ENCODE data around the gene CHCHD5.
"Not testable (repeated sequence)": the region's sequence is repeated elsewhere in the genome, so short reads cannot be mapped to it uniquely, and the experiment has no call there.

CHCHD5 gene, protein sequence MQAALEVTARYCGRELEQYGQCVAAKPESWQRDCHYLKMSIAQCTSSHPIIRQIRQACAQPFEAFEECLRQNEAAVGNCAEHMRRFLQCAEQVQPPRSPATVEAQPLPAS
- 2.6 to 10.7 (median 5.0) reads per million in 17 experiments for total RNA-seq

DNA sequence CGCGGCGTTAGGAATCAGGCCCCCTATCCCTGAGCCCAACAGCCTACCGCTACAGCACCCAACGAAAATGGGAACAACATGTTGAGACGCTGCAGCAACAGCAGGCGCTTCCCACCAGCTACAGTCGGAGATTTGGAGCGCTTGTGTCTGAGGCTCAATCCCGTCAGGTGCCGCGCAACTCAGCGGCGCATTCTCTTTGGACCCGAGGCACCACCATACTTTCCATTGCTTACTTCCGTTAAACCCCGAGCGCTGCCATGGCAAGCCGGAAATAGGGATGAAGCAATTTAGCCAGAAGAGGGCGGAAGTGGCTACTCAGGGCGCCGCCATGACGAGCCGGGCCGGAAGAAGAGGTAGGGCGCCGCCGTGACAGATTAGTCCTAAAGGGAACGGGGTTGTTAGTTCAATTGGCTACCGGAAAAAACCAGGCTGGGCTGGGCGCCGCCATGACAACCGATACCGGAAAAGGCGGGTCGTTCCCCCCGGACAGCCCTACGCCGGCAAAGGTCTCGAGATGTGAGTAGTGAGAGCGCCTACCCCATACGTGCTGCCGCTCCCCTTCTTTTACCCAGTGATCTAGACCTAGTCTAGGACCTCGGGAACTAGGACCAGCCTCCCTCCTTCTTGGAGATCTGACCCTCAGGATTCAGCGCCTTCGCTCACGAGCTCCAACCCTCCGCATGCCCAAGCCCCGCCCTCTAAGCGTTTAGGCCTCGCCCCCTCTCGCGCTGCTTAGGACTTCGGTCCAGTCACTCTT is at the start of gene CHCHD5:
Gene CHCHD5, plus strand, starts transcription at position 476 of the 757 bp plus-strand sequence. Its CDS starts 39 bp downstream, at position 515.
- peak; percentile 96 to 99 (median 98) for DNase-seq

DNA sequence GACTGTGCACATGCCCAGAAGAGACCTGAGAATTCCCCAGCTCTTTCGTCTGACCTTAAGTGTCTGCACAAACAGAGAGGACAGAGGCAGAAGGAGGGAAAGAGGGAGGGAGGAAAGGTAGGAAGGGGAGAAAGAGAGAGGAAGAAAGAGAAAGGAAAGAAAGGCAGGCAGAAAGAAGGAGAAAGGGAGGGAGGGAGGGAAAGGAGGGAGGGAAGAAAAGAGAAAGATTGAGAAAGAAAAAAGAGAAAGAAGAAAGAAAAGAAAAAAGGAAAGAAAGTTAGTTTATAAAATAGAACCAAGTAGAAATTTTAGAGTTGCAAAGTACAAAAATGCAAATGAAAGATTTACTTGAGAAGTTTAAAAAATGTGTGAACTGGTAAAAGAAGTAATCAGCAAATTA is 49.6 kb upstream of the CHCHD5 start:
- DNase-seq: no peak

DNA sequence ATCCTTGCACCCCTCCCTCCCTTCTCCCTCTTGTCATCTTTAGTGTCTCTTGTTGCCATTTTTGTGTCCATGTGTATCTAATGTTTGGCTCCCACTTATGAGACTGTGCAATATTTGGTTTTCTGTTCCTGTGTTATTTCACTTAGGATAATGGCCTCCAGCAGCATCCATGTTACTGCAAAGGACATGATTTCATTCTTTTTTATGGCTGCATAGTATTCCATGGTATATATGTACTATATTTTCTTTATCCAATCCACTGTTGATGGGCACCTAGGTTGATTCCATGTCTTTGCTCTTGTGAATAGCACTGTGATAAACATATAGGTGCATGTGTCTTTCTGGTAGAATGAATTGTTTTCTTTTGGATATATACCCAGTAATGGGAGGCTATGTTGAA is 47.7 kb upstream of the CHCHD5 start:
- not testable (repeated sequence) for DNase-seq

DNA sequence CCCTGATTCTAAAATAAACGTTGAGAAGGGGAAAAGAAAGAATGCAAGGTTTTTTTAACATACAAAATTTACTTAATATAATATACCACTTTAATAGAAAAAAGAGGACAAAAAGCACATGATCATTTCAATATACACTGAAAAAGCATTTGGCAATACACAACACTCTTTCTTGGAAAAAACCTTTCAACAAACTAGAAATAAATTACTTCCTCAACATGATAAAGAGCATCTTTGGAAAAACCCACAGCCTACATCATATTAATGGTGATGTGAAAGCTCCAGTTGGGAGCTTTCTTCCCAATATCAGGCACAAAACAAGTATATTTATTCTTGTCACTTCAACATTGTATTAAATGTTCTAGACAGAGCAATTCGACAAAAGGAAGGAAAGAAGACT is 45.1 kb upstream of the CHCHD5 start:
- no peak for DNase-seq

DNA sequence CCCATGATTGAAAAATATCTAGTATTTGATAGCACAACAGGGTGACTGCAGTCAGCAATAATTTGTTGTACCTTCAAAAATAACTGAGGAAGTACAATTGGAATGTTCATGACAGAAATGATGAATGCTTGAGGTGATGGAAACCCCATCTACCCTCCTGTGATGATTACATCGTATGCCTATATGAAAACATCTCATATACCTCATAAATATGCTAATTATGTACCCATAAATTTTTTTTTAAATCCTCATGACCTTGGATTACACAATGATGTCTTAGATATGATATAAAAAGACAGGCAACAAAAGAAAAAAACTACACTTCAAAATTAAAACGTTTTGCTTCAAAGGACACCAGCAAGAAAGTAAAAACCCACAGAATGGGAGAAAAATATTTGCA is 43.5 kb upstream of the CHCHD5 start:
- no peak for DNase-seq

DNA sequence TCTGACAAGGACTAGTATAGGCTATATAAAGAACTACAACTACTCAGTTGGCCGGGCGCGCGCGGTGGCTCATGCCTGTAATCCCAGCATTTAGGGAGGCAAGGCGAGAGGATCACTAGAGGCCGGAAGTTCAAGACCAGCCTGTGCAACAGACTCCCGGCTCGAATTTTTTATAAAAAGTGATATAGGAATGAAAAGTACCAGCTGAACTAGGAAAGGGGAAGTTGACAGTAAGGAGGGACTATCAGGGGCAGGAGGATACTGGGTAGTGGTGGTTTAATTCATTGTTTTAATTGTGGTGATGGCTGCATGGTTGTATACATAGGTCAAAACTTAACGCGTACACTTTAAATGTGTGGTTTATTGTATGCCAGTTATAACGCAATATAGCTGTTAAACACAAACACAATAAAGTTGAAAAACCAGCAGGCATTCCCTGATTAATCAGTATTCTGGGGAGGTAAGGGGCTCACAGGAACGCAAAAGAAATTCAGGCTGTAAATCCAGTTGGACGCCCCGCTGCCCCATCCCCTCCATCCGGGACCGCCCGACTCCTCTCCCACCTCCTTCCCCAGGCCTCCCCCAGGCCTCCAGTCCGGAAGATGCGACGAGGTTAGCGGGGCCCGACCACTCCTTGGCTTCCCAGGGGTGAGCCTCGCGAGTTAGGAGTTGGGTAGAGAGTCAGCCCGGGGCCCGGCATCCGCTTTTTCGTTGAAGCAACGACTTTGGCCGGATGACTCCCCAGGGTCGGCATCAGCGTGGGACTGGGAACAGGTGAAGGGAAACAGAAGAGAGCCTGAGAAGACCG is 42.9 kb upstream of the CHCHD5 start:
- DNase-seq: peak; percentile 75 to 87 (median 84)

DNA sequence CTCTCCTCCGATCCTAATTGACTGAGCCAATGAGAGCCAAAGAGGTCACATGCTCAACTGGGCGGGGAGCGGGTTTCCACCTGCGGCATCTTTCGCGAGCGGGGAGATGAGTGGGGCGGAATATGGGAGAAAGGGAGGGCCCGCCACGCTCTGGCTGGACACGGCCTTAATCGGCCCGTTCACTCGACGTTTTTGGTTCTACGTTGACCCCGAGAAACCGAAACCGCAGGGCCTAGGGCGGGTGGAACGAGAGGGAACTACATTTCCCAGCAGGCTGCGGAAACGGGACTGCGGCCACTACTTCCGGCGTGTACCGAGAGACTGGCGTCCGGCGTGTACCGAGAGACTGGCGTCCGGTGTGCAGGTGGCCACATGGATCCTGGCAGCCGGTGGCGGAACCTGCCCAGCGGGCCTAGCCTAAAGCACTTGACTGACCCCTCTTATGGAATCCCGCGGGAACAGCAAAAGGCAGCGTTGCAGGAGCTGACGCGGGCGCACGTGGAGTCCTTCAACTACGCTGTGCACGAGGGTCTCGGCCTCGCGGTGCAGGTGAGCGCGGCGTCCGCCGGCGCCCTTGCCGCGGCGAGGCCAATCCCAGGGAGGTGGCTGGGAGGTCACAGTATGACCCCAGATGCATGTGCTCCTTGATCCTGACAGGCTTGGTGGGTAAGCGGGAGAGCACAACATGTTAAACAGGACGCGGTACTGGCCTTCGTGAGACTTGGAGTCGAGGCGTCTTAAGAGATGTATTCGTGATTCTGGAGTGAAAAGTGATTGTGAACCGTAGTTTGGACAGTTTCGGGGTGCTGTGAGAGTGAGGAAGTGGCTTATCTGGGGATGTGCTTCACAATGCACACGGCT is 42.1 kb upstream of the CHCHD5 start, which contains the start of gene POLR1B:
Gene POLR1B, plus strand, starts transcription at position 343 of the 861 bp plus-strand sequence. Its CDS starts 30 bp downstream, at position 373.
- DNase-seq: peak; percentile 85 to 91 (median 88)

DNA sequence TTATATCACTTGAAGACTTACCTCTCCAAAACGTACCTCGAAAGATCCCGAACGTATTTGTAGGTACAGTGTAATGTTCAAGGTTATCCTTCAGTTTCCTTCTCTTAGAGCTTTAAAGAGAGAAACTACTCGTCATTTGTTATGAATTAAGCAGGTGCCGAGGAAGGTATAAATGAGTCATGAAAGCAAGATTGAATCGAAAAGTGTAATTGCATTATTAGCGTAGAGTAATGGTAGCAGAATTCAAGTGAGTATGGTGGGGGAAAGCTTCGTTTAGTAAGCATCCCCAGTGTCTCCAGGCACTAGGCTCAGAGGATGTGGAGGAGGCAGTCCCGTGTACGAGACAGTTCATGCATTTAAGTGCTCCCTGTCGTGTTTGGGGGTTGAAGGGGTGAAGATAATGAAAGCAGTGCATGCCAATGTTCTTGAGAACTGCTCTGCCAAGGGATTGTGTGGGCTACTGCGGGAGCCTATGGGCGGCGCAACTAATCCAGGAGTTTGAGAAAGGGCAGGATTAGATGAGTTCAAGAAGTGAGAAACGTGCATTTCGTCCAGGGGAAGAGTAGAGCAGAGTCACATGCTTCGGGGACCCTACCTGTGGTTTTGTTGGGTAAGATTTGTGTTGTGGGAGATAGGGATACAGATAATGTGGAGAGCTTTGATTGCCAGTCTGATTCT is 41.3 kb upstream of the CHCHD5 start:
- DNase-seq: peak; percentile 6 to 11 (median 10)

DNA sequence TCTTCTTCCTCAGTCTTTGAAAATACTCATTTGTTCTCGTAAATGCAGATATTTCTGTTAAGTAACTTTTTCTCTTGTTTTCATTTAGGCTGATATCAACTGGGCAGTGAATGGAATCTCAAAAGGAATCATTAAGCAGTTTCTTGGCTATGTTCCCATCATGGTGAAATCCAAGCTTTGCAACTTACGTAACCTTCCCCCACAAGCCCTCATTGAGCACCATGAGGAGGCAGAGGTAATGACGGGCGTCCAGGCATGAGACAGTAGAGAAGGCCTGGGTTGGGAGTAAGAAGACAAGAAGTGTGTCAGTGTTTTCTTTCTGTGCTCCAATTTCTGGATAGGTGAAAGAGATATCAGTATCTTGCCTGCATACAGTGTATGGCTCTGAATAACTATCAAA is 37.1 kb upstream of the CHCHD5 start:
- DNase-seq: peak; percentile 9 to 53 (median 40)

DNA sequence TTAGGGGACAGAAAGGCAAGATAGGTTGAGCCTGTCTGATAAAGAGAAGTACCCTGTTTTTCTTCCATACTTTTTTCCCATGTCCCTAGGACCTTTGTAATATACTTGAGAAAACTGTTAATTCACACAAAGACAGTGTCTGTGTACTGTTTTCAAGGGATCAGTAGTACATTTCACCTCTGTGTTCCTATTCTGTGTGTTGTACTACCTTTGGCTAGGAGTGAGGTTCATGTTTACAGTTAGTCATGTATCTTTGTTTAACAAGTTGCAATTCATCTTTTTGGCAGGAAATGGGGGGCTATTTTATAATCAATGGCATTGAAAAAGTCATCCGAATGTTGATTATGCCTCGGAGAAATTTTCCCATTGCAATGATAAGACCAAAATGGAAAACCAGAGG is 35.4 kb upstream of the CHCHD5 start:
- DNase-seq: no peak

DNA sequence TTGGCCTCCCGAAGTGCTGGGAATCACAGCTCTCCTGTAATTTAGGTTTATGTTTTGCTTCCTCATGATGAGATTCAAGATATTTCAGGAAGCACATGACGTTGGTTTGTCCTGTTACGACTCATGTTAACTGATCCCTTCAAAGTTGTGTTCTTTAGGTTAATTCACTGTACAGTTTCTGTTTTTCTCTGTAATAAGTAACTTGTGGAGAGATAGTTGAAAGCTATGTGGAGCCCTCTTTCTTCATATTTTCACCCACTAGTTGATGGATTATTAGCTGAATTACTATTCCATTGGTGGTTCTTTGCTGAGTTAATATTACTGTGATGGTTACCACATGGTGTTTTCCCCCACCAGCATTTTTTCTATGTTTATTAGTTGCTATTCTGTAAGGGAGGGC is 18.3 kb upstream of the CHCHD5 start:
- DNase-seq: no peak

DNA sequence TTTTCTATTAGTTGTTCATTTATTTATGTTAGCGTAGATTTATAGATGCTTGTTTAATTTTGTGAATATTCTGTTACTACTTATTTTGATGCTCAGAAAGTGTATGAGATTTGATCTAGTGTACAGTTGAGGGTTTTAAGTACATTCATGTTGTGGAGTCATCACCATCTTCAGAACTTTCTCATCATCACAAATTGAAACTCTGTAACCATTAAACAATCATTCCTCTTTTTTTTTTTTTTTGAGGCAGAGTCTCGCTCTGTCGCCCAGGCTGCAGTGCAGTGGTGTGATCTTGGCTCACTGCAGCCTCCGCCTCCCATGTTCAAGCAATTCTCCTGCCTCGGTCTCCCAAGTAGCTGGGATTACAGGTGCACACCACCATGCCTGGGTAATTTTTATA is 17.9 kb upstream of the CHCHD5 start:
- not testable (repeated sequence) for DNase-seq

DNA sequence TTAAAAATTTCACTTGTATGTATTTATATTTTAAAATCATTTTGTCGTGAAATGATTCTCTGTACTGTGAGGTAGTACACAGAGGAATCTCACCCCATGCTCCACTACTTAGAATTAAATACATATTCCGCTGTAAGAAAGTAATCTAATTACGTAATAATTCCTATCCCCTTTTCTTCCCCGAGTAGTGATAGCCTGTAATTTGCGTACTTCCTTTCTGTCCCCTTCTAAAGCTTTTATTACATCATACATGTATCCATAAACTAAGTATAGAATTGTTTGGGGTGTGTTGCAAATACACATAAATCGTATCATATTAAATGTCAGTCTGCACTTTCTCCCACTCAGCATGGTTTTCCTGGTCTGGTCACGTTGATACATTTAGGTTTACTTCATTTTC is 12.4 kb upstream of the CHCHD5 start:
- DNase-seq: no peak

DNA sequence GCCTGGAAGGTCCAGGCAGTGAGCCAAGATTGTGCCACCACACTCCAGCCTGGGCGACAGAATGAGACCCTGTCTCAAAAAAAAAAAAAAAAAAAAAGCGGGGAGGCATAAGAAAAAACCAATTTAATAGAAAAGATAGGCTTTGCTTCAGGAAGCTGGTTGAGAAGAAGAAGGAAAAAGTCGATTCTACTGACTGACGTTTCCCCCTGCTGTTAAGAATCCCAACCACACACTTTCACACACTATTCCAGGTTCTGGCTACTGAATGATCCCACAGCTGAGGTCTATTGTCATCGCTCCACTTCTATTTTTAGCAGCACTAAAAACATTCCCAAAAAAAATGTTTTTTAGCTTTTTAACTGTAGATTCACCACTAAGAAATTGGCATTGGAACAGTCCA is 6.7 kb upstream of the CHCHD5 start:
- no peak for DNase-seq

DNA sequence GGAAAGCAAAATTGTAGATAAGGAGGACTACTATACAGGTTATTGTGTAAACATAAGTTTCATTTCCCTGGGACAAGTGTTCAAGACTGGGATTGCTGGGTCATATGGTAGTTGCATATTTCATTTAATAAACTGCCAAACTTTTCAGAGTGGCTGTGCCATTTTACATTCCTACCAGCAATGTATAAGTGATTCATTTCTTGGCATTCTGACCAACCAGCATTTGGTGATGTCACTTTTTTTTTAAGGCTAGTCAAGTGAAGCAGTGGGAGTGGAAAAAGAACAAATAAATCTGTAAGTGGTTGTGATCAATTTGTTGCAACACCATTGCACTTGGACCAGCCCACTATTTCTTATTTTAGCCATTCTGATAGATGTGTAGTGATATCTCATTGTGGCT is 5.2 kb upstream of the CHCHD5 start:
- peak; percentile 15 to 67 (median 36) for DNase-seq

DNA sequence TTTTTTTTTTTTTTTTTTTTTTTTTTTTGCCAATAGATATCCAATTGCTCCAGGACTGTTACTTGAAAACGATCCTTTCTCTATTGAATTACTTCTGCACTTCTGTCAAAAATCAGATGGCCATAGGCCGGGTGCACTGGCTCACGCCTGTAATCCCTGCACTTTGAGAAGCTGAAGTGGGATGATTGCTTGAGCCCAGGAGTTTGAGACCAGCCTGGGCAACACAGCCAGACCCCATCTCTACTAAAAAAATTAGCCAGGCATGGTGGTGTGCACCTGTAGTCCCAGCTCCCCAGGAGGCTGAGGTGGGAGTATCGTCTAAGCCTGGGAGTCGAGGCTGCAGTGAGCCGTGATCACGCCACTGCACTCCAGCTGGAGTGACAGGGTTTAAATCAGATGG is 4.3 kb upstream of the CHCHD5 start:
- no peak for DNase-seq

DNA sequence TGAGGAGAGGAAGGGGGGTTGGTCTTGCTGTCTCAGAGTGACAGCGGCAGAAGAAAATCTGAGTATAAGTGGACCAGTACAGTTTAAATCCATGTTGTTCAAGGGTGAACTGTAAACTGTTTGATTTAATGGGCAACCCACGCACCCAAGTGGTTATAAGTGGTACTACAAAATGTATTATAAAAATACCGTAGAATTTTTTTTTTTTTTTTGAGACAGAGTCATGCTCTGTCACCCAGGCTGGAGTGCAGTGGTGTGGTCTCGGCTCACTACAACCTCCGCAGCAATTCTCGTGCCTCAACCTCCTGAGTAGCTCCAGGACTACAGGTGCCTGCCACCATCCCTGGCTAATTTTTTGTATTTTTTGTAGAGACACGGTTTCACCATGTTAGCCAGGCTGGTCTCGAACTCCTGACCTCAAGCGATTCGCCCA is 2.1 kb upstream of the CHCHD5 start:
- DNase-seq: peak; percentile 42 to 80 (median 65)

DNA sequence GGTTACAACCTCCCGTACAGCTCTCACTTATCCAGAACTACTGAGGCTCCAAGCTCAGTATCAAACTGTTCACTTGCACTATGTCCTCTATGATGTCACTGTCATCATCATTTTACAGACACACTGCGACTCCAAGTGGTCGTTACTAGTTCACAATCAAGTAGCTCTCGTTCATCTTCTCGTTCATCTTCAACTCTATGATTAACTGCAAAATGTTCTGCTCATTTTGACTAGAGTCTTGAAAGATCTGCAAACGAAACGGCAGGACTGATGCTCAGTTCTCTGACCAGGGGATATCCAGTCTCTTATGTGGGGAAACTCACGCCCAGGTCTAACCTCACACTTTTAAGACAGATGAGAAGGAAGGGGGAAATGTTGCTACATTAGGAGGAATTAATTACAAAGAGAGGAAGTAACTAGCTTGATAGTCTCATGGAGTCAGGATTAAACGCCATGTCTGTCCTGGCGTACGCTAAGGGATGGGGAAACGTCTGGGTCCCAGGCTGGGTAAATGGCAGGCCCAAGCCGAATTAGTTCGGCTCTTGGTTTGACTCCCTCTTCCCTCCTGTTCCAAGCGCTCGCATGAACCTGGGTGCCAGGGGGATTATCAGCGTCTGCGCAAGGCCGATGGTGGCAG is 794 bp upstream of the CHCHD5 start:
- DNase-seq: peak in 1 of 4 experiments; percentile 26

DNA sequence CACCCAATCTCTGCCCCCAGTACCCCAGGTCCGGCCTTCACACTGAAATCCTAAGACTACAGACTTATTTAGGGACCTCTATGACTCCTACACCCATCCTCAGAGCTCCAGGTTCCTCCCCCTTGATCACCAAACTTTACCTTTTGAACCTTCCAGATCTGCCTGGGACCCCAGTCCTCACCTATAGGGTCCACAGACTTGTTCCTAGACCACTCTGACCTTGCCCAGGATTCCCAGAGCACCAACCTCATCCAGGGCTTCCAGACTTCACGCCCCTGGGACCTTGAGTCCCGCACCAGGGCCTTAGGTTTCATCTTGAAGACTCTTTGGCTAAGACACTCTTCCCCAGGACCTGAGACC is 462 bp downstream of the CHCHD5 start:
- no peak for DNase-seq

DNA sequence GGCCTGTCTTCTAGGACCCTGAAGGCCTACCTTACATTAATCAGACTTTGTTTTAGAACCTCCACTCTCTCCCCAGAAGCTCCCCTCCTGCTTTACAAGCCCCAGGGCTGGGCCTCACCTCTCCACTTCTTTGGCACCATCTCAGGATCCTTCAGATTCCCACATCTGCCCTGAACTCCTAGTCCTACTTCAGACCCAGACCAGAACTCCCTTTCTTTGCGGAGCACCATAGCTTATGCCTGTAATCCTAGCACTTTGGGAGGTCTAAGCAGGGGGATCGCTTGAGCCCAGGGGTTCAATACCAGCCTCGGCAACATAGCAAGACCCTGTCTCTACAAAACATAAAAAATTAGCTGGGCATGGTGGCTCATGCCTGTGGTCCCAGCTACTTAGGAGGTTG is 991 bp downstream of the CHCHD5 start:
- DNase-seq: no peak

DNA sequence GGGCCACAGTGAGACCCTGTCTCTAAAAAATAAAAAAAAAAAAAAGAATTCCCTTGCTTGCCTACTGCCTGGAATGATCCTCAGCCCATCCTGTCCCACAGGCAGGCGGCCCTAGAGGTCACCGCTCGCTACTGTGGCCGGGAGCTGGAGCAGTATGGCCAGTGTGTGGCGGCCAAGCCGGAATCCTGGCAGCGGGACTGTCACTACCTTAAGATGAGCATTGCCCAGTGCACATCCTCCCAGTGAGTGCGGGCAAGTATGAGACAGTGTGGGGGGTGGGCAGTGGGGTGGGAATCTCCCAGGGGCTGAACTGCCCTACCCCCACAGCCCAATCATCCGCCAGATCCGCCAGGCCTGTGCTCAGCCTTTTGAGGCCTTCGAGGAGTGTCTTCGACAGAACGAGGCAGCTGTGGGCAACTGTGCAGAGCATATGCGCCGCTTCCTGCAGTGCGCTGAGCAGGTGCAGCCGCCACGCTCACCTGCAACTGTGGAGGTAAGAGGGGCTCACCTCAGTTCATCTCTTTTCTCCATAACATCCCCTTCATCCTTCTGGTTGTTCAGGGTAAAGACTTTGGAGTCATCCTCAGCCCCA is 1.6 kb downstream of the CHCHD5 start:
- no peak for DNase-seq

All from suppressor macrophage (primary cell).